Measurements from ENCODE around the gene SP2. TPM values are rescaled to one million over a fixed set of nuclear protein-coding genes. Genes with fewer than 3 reads are reported as not detected.

SP2 gene
- total RNA-seq, 3 donors from 2014 or later, result 21.7 to 24.2 (median 21.7) TPM

DNA sequence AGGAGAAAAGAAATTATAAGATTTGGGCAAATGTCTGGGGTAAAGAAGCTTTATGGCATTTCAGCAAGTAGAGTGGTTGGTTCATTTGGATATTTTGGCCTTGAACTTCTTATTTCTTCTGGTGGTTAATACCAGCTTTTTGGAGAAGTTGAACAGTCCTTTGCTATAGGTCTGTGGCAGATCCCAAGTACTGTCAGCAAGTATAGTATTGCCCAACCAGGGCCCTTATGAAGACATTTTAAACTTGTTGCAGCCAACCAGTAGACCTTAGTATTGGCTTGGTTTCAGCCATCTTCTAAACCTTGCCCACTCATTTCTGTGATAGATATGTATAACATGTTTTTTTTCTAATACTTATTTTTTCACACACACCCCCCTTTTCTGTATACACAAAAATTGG lies 2.2 kb downstream of the SP2 start:
- DNase-seq (no peak), ATAC-seq (no peak)
- Histone ChIP-seq H3K9me3 (no peaks in the 10 kb centered on the region), H3K4me1 (ENCODE audit: low read depth) (peaks cover 12% of the 10 kb centered on the region), H3K36me3 (ENCODE audit: low read depth) (peaks cover 3% of the 10 kb centered on the region), H3K4me3 (no peak overlapping the region)
- TF ChIP-seq, protein P1, sequence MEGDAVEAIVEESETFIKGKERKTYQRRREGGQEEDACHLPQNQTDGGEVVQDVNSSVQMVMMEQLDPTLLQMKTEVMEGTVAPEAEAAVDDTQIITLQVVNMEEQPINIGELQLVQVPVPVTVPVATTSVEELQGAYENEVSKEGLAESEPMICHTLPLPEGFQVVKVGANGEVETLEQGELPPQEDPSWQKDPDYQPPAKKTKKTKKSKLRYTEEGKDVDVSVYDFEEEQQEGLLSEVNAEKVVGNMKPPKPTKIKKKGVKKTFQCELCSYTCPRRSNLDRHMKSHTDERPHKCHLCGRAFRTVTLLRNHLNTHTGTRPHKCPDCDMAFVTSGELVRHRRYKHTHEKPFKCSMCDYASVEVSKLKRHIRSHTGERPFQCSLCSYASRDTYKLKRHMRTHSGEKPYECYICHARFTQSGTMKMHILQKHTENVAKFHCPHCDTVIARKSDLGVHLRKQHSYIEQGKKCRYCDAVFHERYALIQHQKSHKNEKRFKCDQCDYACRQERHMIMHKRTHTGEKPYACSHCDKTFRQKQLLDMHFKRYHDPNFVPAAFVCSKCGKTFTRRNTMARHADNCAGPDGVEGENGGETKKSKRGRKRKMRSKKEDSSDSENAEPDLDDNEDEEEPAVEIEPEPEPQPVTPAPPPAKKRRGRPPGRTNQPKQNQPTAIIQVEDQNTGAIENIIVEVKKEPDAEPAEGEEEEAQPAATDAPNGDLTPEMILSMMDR (IDR thresholded peaks at IDR 0.05), result no peak
- intact Hi-C loops (cut with DNase I, micrococcal nuclease), result no loop called here

DNA sequence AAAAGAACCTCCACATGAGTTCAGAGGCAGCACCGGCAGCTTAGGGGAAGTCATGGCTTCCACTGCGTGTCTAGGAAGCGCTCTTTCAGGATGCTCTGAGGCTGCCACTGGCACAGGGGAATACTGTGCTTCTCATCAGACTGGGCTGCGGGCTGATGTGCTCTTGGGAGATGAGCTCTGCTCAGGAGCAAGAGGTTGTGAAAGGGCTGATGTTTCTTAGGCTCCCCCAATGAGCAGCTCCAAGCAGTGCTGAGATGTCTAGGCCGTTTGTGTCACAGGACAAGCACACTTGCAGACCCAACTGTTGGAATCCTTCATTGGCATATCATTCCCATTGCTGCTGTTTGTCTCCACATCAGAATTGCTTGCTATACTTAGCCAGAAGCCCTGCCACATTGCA lies 3.6 kb downstream of the SP2 start:
- no peak for ATAC-seq
- Histone ChIP-seq H3K4me1 (ENCODE audit: low read depth) (peaks cover 6% of the 10 kb centered on the region), H3K9me3 (no peaks in the 10 kb centered on the region), H3K4me3 (no peak overlapping the region), H3K36me3 (ENCODE audit: low read depth) (peaks cover 3% of the 10 kb centered on the region)
- TF ChIP-seq, protein P1 (IDR thresholded peaks at IDR 0.05), result no peak
- no peak for DNase-seq
- intact Hi-C loops (cut with DNase I, micrococcal nuclease), result no loop called here

DNA sequence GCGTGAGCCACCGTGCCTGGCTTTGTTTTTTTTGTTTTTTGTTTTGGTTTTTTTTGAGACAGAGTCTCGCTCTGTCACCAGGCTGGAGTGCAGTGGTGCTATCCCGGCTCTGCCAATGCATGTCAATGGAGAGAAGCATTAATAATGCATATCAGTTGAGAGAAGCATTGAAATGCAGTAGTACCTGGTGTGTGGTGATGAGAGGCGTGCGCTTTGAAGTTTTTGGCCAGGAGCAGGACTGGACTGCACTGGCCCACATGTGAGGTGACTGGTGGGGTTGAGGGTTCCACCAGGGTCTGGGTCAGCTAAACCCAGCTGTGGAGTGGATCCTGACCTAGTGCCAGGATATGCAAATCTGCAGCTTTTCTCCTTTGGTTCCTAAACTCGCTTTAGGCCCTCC lies 5.4 kb downstream of the SP2 start:
- TF ChIP-seq, protein P1 (IDR thresholded peaks at IDR 0.05), result no peak
- Histone ChIP-seq H3K9me3 (no peaks in the 10 kb centered on the region), H3K36me3 (ENCODE audit: low read depth) (no peaks in the 10 kb centered on the region), H3K4me3 (no peak overlapping the region), H3K4me1 (ENCODE audit: low read depth) (peaks cover 6% of the 10 kb centered on the region)
- ATAC-seq (no peak), DNase-seq (no peak)
- intact Hi-C loops (cut with DNase I, micrococcal nuclease), result no loop called here

DNA sequence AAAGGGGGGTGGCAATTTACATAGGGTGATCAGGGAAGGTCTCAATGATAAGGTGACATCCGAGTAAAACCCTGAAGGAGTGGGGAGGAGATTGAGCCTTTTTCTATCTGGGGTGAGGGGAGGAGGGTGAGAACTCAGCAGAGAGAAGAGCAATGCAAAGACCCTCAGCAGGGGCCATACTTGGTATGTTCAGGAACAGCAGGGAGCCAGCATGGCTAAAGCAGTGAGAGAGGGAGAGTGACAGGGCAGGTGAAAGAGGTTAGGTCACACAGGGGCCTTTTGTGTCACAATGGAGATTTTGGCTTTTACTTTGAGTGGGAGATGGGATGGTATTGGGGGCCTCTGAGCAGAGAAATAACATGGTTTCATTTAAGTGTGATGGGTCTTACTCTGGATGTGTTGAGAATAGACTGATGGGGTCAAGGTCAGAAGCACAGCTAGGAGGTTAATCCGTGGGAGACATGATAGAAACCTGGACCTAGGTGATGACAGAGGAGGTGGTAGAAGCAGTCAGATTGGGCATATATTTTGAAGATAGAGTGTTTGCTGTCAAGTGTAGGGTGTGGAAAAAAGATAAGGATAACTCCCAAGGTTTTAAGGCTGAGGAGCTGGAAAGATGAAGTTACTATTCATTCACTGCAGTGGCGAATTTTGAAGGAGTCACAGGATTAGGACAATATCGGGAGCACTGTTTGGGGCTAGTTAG lies 6.2 kb downstream of the SP2 start:
- Histone ChIP-seq H3K4me1 (ENCODE audit: low read depth) (peaks cover 4% of the 10 kb centered on the region), H3K36me3 (ENCODE audit: low read depth) (no peaks in the 10 kb centered on the region), H3K9me3 (no peaks in the 10 kb centered on the region), H3K4me3 (no peak overlapping the region)
- no peak for DNase-seq
- ATAC-seq, result no peak
- TF ChIP-seq, protein P1 (IDR thresholded peaks at IDR 0.05), result no peak
- intact Hi-C loops (cut with DNase I, micrococcal nuclease), result no loop called here

DNA sequence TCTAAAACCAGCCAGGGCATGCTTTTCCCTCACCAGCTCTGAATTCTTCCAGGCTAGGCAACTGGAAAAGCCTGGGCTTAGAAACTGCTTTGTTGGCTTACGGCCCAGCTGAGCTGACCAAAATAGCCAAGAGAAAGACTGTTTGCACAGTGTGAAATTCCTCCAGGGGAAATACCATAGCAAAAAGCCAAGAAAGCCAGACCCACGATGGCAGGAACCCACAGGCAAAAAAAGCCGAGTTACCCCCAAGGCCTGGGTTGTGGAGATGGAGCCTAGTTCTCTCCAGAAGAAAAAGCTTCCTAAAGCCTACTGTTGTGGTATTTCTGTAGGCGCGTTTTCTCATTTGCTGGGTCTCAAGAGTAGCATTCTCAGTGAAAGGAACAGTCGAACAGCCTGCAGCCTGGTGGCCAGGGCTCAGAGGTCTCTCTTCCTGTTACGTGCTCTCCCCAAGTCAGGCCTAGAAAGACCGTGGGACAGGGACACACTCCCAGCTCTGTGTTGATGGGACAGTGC lies 9.2 kb downstream of the SP2 start:
- intact Hi-C loops (cut with DNase I, micrococcal nuclease), result no loop called here
- H3K9me3 ChIP-seq, result no peaks in the 10 kb centered on the region
- TF ChIP-seq, protein P1 (IDR thresholded peaks at IDR 0.05), result no peak
- H3K4me3 ChIP-seq, result no peak overlapping the region
- no peaks in the 10 kb centered on the region for H3K4me1 ChIP-seq (ENCODE audit: low read depth)
- H3K36me3 ChIP-seq (ENCODE audit: low read depth), result no peaks in the 10 kb centered on the region
- DNase-seq, result peak in 1 of 3 donors; percentile 40
- ATAC-seq, result peak; percentile 29

Measured in mucosa of descending colon (tissue), 3 donors.